Glomerular endothelial cell (primary cell): ENCODE measurements around the gene ABLIM1. TPM values are rescaled to one million over a fixed set of nuclear protein-coding genes. Genes with fewer than 3 reads are reported as not detected.

ENCODE experiments used
- DNase-seq: peaks from one replicate; pipeline ENCODE4 v3.0.0-alpha.2; 2011; ENCODE audit warnings: low read depth, low spot score; ENCODE audit errors: extremely low read depth
- total RNA-seq: library from RNA; depleted of rRNA; stranded (reverse); fragments of >200 nt; gene quantifications from 2 replicates; pipeline ENCODE4 v1.2.3, GENCODE V29; 2015

The ABLIM1 gene
- total RNA-seq, 1 donor from 2014 or later, result 87.4 TPM

DNA sequence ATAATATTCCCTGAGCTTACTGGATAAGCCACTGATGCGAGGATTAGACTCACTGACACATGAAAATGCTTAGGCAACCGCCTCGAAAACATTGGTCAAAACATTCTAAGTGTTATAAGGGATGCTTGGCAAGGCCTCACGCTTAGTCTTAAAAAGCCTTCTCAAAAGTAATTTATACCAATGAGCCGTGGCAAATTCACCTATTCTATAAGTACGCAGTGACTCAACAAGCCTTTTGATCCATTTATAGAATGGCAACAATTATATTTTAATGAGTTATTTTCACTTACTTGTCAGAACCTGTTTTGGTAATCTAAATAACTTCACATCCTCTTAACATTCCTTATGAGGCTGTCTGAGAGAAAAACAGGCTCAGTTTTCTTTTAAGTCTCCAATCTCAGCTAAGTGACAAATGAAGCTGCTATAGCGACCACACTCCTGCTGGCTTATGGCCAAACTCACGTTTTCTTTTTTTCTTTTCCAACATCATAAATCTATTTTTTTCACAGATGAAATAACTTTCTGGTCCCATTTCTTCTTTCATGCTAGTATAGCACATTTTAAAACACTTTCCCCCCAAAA is 132.6 kb downstream of the ABLIM1 start:
- DNase-seq, result no peak

DNA sequence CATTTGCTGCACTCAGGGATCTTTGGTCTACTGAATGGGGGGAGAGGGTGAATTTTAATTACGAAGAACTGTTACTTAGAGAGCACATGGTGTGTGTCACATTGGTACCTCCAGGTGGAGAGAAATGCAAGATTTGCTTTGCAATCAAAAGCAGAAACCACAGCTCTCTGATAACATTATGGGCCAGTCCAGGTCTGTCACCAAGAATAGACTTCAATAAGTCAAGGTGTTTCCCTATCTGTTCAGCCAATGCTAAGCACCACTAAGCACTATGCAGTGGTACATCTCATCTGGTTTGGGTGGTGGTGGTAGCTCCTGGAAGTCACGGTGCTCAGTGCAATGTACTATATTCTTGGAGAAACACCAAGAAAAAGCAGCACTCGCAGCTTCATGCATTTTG is 134.2 kb downstream of the ABLIM1 start:
- DNase-seq, result no peak

DNA sequence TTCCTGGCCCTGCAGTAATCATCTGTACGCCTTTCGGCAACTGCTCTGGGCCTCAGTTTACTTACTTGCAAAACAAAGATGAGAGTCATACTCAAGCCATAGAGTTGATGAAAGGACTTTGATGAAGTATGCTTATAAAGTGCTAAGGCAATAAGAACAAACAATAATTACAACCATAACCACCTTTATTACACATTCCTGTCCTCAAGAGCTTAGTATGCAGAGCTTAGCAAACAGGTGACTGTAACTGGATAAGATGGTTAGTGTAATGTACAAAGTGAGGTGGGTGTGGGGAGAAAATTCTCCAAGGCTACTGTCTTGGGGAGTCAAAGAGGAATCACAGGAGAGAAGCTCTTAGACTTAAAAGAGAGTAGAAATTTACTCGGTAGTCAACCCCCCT is 136.8 kb downstream of the ABLIM1 start:
- no peak for DNase-seq

DNA sequence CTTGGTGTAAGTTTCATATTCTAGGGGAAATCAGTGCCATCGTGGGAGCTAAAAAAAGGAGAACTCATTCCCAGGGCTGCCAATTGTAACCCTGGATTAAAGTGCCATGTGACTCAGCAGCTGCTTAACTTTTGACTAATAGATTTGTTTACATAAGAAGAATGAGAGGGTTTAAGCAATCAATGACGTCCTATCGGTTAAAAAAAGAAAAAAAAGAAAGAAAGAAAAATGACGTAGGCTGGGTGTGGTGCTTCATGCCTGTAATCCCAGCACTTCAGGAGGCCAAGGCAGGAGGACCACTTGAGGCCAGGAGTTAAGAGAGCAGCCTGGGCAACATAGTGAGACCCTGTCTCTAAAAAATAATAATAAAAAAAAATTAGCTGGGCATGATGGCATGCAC is 137.6 kb downstream of the ABLIM1 start:
- no peak for DNase-seq

DNA sequence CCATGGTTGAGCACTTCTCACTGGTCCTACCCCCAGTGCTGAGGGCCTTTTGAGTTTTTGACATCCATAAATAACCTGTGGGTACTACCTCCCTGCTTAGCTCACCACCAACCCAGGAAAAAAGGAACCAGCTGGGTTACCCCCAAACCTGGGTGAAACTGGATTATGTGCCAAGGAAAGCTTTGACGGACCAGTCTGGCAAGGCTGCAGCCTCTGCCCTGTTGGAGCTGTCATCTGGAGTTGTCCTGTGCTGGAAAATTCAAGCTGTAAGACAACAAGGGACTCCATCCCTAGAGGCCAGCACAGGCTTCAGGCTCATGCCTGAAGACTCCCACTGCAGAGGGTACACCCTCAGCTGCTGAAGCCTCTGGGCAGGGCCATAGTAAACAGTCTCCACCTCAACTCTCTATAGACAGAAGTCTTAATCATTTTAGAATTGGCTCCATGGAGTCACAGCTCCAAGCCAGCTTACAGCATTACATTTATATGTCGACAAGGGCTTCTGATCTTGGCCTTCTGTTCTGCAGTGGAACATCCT is 138.2 kb downstream of the ABLIM1 start:
- no peak for DNase-seq

DNA sequence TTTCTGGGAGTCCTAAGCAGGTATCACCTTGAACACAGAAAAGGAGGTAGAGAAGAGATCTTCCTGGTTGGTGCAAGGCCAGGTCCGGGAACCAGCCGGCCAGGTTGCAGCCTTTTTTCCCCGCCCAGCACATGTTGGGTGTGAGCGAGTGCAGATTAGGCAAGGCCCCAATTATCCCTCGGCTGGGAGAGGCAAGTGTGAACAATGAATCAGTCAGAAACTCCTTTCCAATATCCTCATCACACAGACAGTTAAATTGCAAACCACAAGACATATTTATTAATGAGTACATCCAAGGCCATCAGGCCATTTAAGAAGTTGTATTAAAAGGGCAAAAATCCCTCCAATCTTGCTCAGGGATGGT is 138.8 kb downstream of the ABLIM1 start:
- no peak for DNase-seq

DNA sequence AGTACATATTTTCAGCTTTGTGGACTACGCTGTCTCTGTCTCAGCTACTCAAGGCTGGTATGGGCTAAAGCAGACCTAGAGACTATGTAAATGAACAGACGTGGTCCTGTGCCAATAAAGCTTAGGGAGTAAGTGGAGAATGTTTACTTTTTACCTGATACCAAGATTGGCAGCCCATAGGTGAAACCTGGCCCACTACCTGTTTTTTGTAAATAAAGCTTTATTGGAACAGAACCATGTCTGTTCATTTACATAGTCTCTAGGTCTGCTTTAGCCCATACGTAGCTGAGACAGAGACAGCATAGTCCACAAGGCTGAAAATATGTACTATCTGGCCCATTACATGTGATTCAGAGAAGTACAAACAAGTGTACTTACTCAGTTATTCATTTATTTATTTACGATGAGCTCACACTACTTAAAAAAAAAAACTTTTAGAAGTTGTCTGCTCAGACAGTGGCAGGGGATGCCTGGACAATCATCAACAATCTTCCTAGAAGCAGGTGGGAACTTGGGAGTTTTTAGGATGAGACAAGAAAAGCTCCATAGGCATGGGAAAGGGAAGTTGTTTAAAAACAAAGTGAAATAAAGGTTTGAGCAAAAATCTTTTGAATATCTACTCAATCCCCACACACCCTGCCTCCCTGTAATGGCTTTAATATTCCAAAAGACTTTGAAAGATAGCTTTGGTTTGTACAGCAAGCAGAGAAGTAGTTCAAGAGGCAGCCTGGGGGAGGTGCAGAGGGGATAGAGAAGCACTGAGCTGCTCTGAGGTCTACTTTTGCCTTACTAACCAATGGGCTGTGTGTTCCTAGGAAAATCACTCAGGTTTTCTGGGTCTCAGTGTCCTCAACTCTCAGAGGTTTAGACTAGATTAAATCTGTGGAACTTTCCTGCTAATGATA is 139.4 kb downstream of the ABLIM1 start:
- DNase-seq, result no peak

DNA sequence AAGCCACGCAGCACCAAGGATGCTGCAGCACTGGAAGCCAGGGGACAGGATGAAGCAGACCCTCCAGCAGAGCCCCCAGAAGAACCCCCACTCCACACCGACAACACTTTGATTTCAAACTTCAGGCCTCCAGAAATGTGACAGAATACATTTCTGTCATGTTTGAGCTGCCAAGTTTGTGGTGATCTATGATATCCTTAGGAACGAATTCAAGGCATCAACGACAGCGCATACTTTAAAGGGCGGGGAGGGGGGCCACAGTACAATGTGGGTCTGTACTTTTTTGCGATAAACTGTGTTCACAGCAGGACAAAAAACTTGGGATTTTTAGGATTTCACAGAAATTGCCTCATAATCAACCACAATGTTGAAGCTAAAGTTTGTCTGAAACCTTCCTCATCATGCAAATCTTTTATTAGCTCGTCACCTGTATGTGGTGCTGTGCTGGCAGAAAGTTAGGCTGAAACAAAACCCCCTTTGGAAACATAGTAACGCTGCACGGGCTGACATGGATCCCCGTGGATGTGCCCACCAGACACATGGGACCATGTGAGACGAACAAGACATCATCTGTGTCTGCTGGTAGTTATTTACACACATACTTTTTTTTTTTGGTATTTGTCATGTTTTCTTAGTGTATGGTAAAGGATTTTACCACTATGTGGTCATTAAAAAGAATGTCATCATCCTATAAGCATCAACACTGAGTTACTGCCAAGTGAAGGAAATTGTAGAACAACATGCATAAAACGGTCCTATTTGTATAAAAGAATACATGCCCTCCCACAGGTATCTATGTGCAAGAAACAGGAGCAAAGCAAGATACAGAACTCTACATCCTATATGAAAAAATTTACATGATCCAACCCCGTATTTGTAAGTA is 140.5 kb downstream of the ABLIM1 start:
- DNase-seq, result no peak

DNA sequence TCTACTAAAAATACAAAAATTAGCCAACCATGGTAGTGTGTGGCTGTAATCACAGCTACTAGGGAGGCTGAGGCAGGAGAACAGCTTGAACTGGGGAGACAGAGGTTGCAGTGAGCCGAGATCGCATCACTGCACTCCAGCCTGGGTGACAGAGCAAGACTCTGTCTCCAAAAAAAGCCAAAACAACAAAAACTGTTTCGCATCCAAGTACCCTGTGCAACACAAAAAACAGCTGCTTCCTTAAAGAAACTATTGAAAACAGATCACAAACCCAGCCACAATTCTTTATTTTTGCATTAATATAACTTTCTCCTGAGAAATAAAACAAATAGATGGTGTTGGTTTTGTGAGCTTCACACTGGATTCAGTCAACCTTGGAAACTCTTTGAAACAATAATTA is 141.7 kb downstream of the ABLIM1 start:
- no peak for DNase-seq

DNA sequence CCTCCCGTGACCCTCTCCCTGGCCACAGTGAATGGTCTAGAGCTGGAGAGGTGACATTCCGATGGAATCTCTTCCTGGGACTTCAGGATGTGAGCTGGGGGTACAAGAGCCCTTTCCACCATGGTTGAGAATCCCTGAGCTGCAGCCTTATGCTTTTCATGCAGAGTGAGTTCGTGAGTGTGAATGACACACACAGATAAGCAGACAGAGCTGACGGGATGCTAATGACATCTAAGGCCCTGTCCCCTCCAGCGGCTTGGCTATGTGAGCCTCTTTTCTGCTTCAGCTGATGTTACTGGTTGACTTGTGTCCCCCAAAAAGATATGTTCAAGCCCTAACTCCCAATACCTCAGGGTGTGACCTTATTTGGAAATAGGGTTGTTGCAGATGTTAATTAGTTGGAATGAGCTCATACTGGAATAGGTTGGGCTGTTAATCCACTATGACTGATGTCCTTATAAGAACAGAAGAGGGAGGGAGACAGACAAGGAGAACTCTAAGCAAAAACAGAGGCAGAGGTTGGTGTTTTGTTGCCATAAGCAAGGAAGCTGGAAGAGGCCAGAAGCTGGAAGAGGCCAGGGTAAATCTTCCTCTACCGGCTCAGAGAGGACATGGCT is 142.7 kb downstream of the ABLIM1 start:
- no peak for DNase-seq

DNA sequence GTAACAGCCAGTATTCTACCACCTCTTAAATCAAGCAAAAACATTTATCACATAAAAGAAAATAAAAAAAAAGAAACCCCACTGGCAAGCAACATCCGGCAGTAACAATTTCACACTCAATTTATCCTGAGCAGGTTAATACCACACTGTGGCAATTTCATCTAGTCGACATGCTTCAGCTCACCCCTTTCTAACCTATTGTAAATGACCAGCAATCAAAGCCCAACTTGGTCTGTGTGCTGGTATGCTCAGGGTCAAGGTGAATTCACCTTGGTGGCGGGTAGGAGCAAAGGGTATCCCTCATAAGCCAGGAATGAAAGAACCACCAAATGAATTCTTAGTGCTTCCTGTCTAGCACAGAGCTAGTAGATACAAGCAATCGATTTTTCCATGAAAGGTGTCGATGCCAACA is 144.7 kb downstream of the ABLIM1 start:
- DNase-seq, result no peak

DNA sequence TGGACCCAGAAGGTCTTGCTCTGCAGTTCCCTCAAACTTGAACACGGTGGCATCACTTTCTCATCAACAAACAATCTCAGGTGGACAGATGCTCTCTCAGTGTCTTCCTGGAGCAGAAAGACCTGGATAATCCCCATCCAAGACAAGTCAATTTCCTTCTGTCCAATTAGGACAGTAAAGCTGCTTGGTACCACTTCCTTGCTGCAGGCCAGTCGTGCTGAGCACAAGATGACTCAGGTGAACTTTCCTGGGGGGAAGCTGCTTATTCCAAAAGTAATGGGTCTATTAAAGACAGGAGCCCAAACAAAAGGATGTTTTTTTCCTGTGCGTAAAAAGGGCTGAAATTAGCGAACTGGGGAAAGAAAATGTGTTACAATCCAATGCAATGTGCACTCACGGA is 146.2 kb downstream of the ABLIM1 start:
- DNase-seq, result no peak

DNA sequence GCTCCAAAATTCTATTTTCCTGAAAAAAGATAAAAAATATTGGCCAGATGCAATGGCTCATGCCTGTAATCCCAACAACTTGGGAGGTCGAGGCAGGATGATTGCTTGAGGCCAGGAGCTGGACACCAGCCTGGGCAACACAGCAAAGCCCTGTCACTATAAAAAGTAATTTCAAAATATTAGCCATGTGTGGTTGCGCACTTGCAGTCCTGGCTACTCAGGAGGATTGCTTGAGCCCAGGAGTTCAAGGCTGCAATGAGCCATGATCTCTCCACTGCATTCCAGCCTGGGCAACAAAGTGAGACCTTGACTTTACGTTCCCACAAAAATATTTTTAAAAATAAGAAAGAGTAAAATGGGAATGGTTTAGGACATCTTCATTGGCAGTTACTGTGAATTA is 149.7 kb downstream of the ABLIM1 start:
- DNase-seq, result no peak

DNA sequence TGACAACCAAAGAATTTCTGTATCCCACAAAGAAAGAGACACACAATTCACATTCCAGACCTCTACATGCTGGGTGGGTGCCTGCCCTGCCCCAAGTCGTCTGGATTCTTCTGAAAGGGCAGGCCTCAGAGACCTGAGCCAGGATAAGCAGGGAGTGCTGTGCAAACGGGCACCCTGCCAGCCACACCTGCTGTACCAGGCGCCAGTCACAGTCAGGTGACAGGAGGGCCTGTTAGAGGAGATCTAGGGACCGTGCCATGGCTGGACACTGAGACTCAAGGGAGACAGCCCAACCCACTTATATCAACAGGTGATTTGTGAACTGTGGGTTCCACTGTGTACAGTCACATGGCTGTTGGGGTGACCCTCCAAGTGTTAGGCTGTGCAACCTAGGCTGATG is 150.6 kb downstream of the ABLIM1 start:
- DNase-seq, result no peak

DNA sequence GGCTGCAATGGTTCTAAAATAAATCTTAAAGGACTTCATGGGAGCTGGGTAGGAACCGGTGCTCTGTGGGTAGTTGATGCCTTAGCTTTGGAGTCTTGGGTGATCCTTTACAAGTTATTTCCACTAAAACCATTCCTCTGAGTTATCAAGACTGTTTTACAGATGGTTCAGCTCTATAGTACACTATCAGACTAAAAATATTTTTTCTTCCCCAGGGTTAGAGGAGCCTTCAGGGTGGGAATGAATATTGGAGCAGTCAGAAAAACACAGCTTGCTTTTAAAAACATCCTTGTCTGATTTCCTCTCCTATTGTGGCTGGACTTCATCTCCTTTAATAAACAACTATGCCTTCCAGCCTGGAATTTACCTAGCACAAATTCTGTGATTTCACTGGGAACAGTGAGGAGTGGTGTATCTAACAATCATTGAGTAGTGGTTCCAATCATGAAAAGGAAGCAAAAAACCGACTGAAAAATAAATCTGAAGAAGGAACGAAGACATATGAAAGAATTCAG is 151.1 kb downstream of the ABLIM1 start:
- DNase-seq, result no peak

DNA sequence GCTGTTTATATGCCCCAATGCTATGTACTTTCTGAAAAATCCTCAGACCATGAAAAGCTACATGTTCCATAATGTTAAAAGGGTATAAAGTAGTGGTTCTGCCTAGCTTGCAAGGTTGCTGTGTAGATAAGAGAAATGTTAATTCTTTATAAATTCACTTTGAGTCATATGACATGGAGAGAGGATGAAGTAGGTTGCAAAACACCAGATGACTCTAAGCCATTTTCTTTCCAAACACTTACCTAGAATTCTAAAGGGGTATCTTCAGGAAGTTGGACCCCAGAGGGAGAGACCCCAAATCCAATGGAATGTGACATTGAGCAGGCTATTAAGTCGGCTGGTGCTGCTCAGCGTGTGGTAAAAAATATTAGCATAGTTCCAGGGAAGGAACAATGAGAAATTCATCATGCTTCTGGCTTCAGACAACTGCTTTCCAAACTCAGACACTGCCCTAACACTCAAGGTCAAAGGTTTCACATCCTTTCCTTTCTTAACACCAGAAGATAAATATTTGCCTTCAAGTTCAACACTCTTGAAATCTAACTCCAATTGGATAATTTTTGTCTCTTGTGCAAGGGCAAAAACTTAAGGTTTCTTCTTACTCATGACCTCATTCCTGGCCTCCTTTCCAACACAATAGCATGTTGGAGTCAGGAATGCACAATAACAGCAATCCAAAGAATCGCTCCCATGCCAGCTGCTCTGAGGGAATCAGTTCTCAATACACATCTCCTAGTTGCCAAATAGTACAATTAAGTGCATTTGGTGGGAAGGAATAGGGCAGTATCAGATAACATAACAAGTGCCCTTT is 153.1 kb downstream of the ABLIM1 start:
- peak; percentile 85 for DNase-seq

DNA sequence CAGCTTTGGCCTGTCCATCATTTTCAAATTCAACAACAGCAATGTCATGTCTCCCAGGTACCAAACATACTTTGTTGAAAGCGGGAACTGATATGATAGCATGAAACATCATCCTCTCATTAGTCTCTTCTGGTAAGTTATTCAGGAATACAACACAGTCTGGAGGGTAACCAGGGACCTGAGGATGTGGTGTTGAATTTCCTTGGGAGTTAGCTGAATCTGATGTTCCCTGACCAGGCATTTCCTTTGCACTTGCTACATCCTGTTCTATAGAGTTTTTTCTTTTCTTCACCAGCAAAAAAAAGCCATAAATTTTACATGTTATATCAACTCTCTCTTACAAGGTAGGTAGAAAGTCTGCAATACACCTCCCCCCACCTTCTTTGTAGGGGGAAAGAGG is 156.0 kb downstream of the ABLIM1 start:
- DNase-seq, result no peak

DNA sequence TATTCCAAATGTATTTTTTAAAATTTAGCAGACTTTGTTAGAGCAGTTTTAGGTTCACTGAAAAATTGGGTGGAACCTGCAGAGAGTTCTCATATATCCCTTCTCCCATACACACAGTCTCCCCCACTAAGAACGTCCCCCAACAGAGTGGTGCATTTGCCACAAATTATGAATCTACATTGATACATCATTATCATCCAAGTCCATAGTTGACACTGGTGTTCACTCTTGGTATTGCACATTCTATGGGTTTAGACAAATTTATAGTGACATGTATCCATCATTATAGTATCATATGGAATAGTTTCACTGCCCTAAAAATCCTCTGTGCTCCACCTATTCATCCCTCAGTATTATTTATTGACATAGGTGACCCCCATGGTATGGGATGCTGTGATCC is 156.4 kb downstream of the ABLIM1 start:
- no peak for DNase-seq

DNA sequence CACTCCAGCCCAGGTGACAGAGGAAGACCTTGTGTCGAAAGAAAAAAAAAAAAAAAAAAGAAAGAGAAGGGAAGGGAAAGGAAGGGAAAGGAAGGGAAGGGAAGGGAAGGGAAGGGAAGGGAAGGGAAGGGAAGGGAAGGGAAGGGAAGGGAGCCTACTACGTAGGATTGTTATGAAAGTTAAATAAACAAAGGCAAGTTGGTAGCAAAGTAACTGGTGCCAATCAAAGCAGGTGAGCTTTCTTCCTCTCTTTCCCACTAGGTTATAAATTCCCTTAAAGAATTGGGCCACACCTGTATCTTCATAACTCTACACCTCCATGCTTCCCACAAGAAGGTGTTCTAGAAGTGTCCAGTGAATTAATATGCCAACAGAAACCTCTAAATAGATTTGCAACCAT is 157.4 kb downstream of the ABLIM1 start:
- no peak for DNase-seq
